H1 (cell line): Measurements from ENCODE around the gene KHDC1L. TPM values are rescaled to one million over a fixed set of nuclear protein-coding genes. Genes with fewer than 3 reads are reported as not detected.
"Not testable (repeated sequence)": the region's sequence is repeated elsewhere in the genome, so short reads cannot be mapped to it uniquely, and the experiment has no call there.

Experiments
- CTCF ChIA-PET: fragments of 300-600 bp; sonication (Branson Sonifier 250); formaldehyde crosslinking; loops from one replicate; lab custom pipeline; 2021; ENCODE audit not compliant: partially characterized antibody; lab: Charles Lee
- POLR2A ChIA-PET: fragments of 300-600 bp; sonication (Branson Sonifier 250); formaldehyde crosslinking; loops from one replicate; lab custom pipeline; 2021; ENCODE audit warnings: inconsistent platforms; ENCODE audit not compliant: partially characterized antibody; lab: Charles Lee
- DNase-seq, 2 experiments: peaks; one replicate each; pipeline versions ENCODE4 v3.0.0 to v3.0.0-alpha.2; 2010 to 2022; ENCODE audit warnings: low spot score in 2 of 2, low read depth in 1 of 2, mixed read lengths in 1 of 2
- FAIRE-seq: peaks from 2 replicates; lab custom pipeline; 2011; peaks lifted over from hg19 to GRCh38; lab: Jason Lieb, UNC
- H2AFZ ChIP-seq: 2 replicates; pipeline ENCODE4 v1.8.1; 2012; ENCODE audit warnings: low read length, inconsistent platforms
- H2AK5ac ChIP-seq: 2 replicates; pipeline ENCODE4 v1.6.1; 2013; ENCODE audit warnings: low read depth, low read length
- H2BK120ac ChIP-seq: replicated peaks from 2 replicates; pipeline ENCODE3; 2013; ENCODE audit warnings: low read depth, low read length, inconsistent platforms
- H2BK12ac ChIP-seq: 2 replicates; pipeline ENCODE4 v1.6.1; 2013; ENCODE audit warnings: low read depth, low read length
- H2BK15ac ChIP-seq: 2 replicates; pipeline ENCODE4 v1.6.1; 2013; ENCODE audit warnings: low read length
- H2BK20ac ChIP-seq: 2 replicates; pipeline ENCODE4 v1.6.1; 2013; ENCODE audit warnings: low read length
- H2BK5ac ChIP-seq: 2 replicates; pipeline ENCODE4 v1.6.1; 2013; ENCODE audit warnings: low read depth, low read length
- H3K14ac ChIP-seq: 2 replicates; pipeline ENCODE4 v1.6.1; 2013; ENCODE audit warnings: inconsistent platforms; ENCODE audit not compliant: insufficient read length
- H3K18ac ChIP-seq: 2 replicates; pipeline ENCODE4 v1.6.1; 2013; ENCODE audit warnings: low read length; ENCODE audit errors: extremely low read depth
- H3K23ac ChIP-seq: 2 replicates; pipeline ENCODE4 v1.6.1; 2013; ENCODE audit warnings: inconsistent platforms; ENCODE audit not compliant: insufficient read length
- H3K23me2 ChIP-seq: 2 replicates; pipeline ENCODE4 v1.6.1; 2013; ENCODE audit warnings: low read depth, low read length
- H3K27ac ChIP-seq: 2 replicates; pipeline ENCODE4 v1.6.1; 2011; ENCODE audit warnings: low read depth, low read length, inconsistent platforms
- H3K27me3 ChIP-seq, 4 experiments: replicated peaks in 1 of 4; 1 replicate in 1 of 4; 2 replicates in 3 of 4; pipeline versions ENCODE4 v1.6.1 to v1.8.1; 2011 to 2013; ENCODE audit warnings: low read length in 3 of 4, mild to moderate bottlenecking in 3 of 4, inconsistent platforms in 2 of 4, mixed read lengths in 2 of 4, moderate library complexity in 1 of 4; ENCODE audit not compliant: control insufficient read depth in 3 of 4, insufficient read depth in 3 of 4; ENCODE audit errors: extremely low read depth in 1 of 4
- H3K36me3 ChIP-seq, 4 experiments: 2 replicates each; pipeline versions ENCODE4 v1.6.1 to v1.8.1; 2011 to 2013; ENCODE audit warnings: mild to moderate bottlenecking in 4 of 4, low read length in 3 of 4, moderate library complexity in 2 of 4, control low read depth in 1 of 4, inconsistent platforms in 1 of 4; ENCODE audit not compliant: insufficient read depth in 4 of 4, control insufficient read depth in 2 of 4
- H3K4ac ChIP-seq: replicated peaks from 2 replicates; pipeline ENCODE3; 2013; ENCODE audit warnings: low read length, low read depth, mixed read lengths, inconsistent platforms; ENCODE audit not compliant: insufficient read length
- H3K4me1 ChIP-seq, 4 experiments: replicated peaks in 1 of 4; 1 replicate in 1 of 4; 2 replicates in 3 of 4; pipeline versions ENCODE4 v1.6.1 to v1.8.1; 2011 to 2013; ENCODE audit warnings: low read length in 3 of 4, inconsistent platforms in 2 of 4, mixed read lengths in 1 of 4; ENCODE audit not compliant: insufficient read depth in 4 of 4, control insufficient read depth in 3 of 4
- H3K4me2 ChIP-seq, 2 experiments: 2 replicates each; pipeline versions ENCODE4 v1.6.1 to v1.8.1; 2011 to 2013; ENCODE audit warnings: low read depth in 2 of 2, low read length in 2 of 2, control low read depth in 1 of 2, inconsistent platforms in 1 of 2, mild to moderate bottlenecking in 1 of 2; ENCODE audit not compliant: insufficient read depth in 1 of 2
- H3K4me3 ChIP-seq, 4 experiments: fragments of 200-600, 300-600 bp in 1 of 4; sonication (generic), shearing (Covaris generic), sonication (Bioruptor Twin) in 1 of 4; 2 replicates each; pipeline versions ENCODE4 v1.5.1 to v1.8.1; 2011 to 2016; ENCODE audit warnings: low read length in 4 of 4, low read depth in 3 of 4, control low read depth in 2 of 4, inconsistent platforms in 2 of 4, mild to moderate bottlenecking in 2 of 4, mixed read lengths in 1 of 4, moderate library complexity in 1 of 4; ENCODE audit not compliant: insufficient read depth in 2 of 4; ENCODE audit errors: extremely low read depth in 1 of 4
- H3K56ac ChIP-seq: replicated peaks from 2 replicates; pipeline ENCODE3; 2013; ENCODE audit warnings: low read depth, mild to moderate bottlenecking, mixed read lengths, low read length, inconsistent platforms; ENCODE audit not compliant: insufficient read length
- H3K79me1 ChIP-seq: 2 replicates; pipeline ENCODE4 v1.6.1; 2013; ENCODE audit warnings: low read depth, low read length, control low read depth
- H3K79me2 ChIP-seq, 2 experiments: 2 replicates each; pipeline versions ENCODE4 v1.6.1 to v1.8.1; 2012 to 2013; ENCODE audit warnings: low read length in 2 of 2, mild to moderate bottlenecking in 2 of 2, inconsistent platforms in 1 of 2; ENCODE audit not compliant: insufficient read depth in 2 of 2, control insufficient read depth in 1 of 2
- H3K9ac ChIP-seq, 4 experiments: replicated peaks in 1 of 4; 1 replicate in 1 of 4; 2 replicates in 3 of 4; pipeline versions ENCODE4 v1.6.1 to v1.8.1; 2011 to 2013; ENCODE audit warnings: low read depth in 3 of 4, low read length in 3 of 4, control low read depth in 2 of 4, mild to moderate bottlenecking in 2 of 4, moderate library complexity in 2 of 4, inconsistent platforms in 1 of 4; ENCODE audit errors: extremely low read depth in 1 of 4
- H3K9me3 ChIP-seq, 2 experiments: 2 replicates each; pipeline versions ENCODE4 v1.6.1 to v1.8.1; 2012 to 2013; ENCODE audit warnings: mild to moderate bottlenecking in 2 of 2, moderate library complexity in 2 of 2, control low read depth in 1 of 2, inconsistent platforms in 1 of 2, low read depth in 1 of 2, low read length in 1 of 2, mixed read lengths in 1 of 2; ENCODE audit not compliant: insufficient read depth in 2 of 2
- H4K20me1 ChIP-seq, 2 experiments: replicated peaks in 1 of 2; 2 replicates each; pipeline versions ENCODE3 to v1.8.1; 2011 to 2013; ENCODE audit warnings: inconsistent platforms in 2 of 2, low read length in 2 of 2, mild to moderate bottlenecking in 1 of 2; ENCODE audit not compliant: insufficient read depth in 2 of 2, control insufficient read depth in 1 of 2
- H4K5ac ChIP-seq: 2 replicates; pipeline ENCODE4 v1.6.1; 2013; ENCODE audit warnings: low read length, low read depth, mixed read lengths, inconsistent platforms; ENCODE audit not compliant: insufficient read length
- H4K8ac ChIP-seq: 2 replicates; pipeline ENCODE4 v1.8.0; 2013; ENCODE audit warnings: mild to moderate bottlenecking, moderate library complexity, low read length, inconsistent platforms; ENCODE audit not compliant: insufficient read depth; ENCODE audit errors: extremely low read depth
- H4K91ac ChIP-seq: replicated peaks from 2 replicates; pipeline ENCODE3; 2013; ENCODE audit warnings: low read length, mixed read lengths, inconsistent platforms; ENCODE audit not compliant: insufficient read length
- WGBS, 2 experiments: shearing (Covaris generic) in 1 of 2; methylation state at CpG; one replicate each; pipeline versions ENCODE4 v1.1.6 to v1.1.7; 2013 to 2015; ENCODE audit warnings: low lambda C conversion rate in 2 of 2, mixed read lengths in 2 of 2, inconsistent platforms in 1 of 2, low coverage in 1 of 2, missing lambda C conversion rate in 1 of 2; ENCODE audit not compliant: insufficient replicate concordance in 2 of 2, insufficient coverage in 1 of 2, insufficient read length in 1 of 2; ENCODE audit errors: extremely low coverage in 1 of 2, missing lambda C conversion rate in 1 of 2; 5-methylcytosine and 5-hydroxymethylcytosine counted together
- polyA plus RNA-seq, 7 experiments: library from polyadenylated mRNA; depleted of rRNA in 3 of 7; stranded (reverse) in 5 of 7; unstranded in 2 of 7; fragments of >200 nt in 5 of 7; fragments of 200-250 nt in 2 of 7; gene quantifications; 1 replicate in 5 of 7; 2 replicates in 1 of 7; 4 replicates in 1 of 7; pipeline versions ENCODE4 v1.2.1 to v1.2.3, GENCODE V29; 2011 to 2013; ENCODE audit warnings: missing spikeins in 2 of 7, mixed read lengths in 2 of 7
- total RNA-seq: library from RNA; stranded (reverse); fragmentation: NEBNext Ultra II Directional; extraction: Animal tissue kit (Norgen Biotek cat#: 25700); gene quantifications from 2 replicates; pipeline ENCODE4 v1.2.1, GENCODE V29; 2021

The KHDC1L gene
- total and polyA plus RNA-seq, 2 of the 8 experiments (the other 6 are each of a cell fraction or from before 2014, with no cell fraction given), result 0.14 TPM; not detected in 1

GRCh38 chr6:73233971-73234370, 8.7 kb upstream of the KHDC1L start:
- H4K20me1 ChIP-seq, H3K36me3 ChIP-seq, H2BK20ac ChIP-seq, H2BK15ac ChIP-seq, H3K27me3 ChIP-seq, H2AFZ ChIP-seq, POLR2A ChIA-PET, H2BK120ac ChIP-seq, H3K4me2 ChIP-seq, H2BK5ac ChIP-seq, H2AK5ac ChIP-seq, FAIRE-seq, H4K8ac ChIP-seq, H3K56ac ChIP-seq, H3K79me1 ChIP-seq, H3K23ac ChIP-seq, DNase-seq, H2BK12ac ChIP-seq, H3K23me2 ChIP-seq, H3K27ac ChIP-seq, H3K79me2 ChIP-seq, H3K9ac ChIP-seq, H4K5ac ChIP-seq, H3K9me3 ChIP-seq, H4K91ac ChIP-seq, H3K4me3 ChIP-seq, H3K4ac ChIP-seq, H3K4me1 ChIP-seq, H3K14ac ChIP-seq, H3K18ac ChIP-seq, CTCF ChIA-PET: not testable (repeated sequence)
- 88% methylated on average over 3 of the region's 3 CpGs; no CpG with 5 or more reads in 1 of the 2 experiments for WGBS, 2 experiments
